Body of pancreas (tissue), 4 donors: ENCODE results near the gene FBXO27.

Source experiments
- POLR2A ChIP-seq, 3 donors: fragments of 450-650 bp; IDR thresholded peaks; one replicate each; pipeline ENCODE4 v1.6.1; 2016; ENCODE audit warnings: antibody characterized with exemption in 3 of 3, mild to moderate bottlenecking in 2 of 3
- TF ChIP-seq, protein P1 (sequence below), 7 experiments: fragments of 450-650 bp in 4 of 7; fragments of 200-600 bp in 3 of 7; sonication (generic) in 3 of 7; IDR thresholded peaks; one replicate each; pipeline ENCODE4 v1.5.1; 2016 to 2019; ENCODE audit warnings: antibody characterized with exemption in 7 of 7

DNA sequence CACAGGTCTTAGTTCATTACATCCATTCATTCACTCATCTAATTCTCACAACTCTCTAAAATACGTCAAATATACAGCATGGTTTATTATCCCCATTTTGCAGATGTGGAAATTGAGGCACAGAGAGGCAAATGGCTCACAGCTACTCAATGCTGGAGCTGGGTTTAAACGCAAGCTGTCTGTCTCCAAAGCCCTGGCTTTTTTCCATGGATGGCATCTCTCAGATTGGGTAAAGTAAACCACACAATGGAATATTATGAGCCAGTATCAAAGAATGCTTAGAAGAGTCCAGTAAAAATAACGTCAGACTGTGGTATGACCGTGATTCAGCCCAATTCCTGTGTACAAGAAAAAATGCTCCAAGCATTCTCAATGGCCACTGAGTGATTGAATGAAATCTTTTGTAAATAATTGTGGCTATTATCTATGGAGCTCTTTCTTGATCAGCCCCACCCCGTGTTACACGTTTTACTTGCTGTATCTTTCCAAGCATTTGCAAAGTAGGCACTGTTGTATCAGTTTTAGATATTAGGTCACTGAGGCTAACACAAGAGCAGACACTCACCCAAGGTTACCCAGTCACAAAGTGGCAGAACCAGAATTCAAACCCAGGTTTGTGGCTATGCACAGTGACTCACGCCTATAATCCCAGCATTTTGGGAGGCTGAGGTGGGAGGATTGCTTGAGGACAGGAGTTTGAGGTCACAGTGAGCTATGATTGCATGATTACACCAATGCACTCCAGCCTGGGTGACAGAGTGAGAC, 46.3 kb upstream of the FBXO27 start:
- TF ChIP-seq, protein P1, sequence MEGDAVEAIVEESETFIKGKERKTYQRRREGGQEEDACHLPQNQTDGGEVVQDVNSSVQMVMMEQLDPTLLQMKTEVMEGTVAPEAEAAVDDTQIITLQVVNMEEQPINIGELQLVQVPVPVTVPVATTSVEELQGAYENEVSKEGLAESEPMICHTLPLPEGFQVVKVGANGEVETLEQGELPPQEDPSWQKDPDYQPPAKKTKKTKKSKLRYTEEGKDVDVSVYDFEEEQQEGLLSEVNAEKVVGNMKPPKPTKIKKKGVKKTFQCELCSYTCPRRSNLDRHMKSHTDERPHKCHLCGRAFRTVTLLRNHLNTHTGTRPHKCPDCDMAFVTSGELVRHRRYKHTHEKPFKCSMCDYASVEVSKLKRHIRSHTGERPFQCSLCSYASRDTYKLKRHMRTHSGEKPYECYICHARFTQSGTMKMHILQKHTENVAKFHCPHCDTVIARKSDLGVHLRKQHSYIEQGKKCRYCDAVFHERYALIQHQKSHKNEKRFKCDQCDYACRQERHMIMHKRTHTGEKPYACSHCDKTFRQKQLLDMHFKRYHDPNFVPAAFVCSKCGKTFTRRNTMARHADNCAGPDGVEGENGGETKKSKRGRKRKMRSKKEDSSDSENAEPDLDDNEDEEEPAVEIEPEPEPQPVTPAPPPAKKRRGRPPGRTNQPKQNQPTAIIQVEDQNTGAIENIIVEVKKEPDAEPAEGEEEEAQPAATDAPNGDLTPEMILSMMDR (IDR thresholded peaks at IDR 0.05), result no peak
- no peak for TF ChIP-seq POLR2A (IDR thresholded peaks at IDR 0.05)
